NCI-H748 treated with DMSO at 0.1 percent for 48 hours (cell line): ENCODE results near the gene NOC2L.

Source experiments
- DNase-seq: peaks from one replicate; lab custom pipeline; 2025; lab: John Stamatoyannopoulos, UW

NOC2L gene

GRCh38 chr1:929712-930632 lies 29.1 kb downstream of the NOC2L start:
- no peak for DNase-seq

DNA sequence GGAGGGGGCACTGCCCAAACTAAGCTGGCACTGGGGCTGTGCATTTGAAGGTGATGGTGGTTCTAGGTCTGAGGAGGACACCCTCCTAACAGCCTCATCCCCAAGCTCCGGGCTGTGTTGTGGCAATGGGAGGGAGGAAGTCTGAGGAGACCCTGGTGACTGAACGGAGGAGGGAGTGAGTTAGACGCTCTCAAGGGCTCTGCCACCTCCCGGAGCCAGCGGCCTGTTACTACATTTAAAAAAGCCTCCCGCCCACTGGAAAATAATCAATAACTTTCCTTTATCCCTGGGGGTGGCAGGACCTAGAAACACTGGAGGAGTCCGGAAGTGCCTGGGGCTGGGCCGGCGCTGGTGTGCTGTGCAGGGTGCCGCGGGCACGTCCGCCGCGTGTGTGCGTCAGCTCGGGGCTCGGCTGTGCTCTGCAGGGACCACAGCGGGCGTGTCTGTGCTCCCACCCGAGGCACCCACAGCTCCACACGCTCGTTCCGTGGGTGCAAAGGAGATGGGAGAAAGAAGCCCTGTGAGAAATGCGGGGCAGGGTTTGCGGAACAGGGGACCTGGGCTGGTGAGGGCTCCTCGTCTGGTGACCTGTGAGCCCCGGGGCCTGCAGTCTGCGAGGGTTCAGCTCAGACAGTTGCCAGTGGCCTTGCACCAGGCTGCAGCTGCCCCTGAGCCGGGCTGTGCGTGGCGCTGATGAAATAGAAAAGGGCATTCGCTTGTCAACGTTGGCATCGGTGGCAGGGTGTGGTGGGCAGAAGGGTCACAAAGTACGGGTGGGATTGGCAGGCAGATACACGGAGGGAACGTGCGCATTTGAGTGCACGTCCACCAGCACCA lies 30.0 kb downstream of the NOC2L start:
- no peak for DNase-seq

- no peak for DNase-seq
Measured at GRCh38 chr1:927748-928147, 31.3 kb downstream of the NOC2L start.

- DNase-seq, result no peak
Measured at GRCh38 chr1:927234-927633, 31.8 kb downstream of the NOC2L start.

GRCh38 chr1:925561-926421 lies 33.3 kb downstream of the NOC2L start:
- no peak for DNase-seq

- peak; percentile 21 for DNase-seq
Measured at GRCh38 chr1:924656-925560, 34.1 kb downstream of the NOC2L start.

DNA sequence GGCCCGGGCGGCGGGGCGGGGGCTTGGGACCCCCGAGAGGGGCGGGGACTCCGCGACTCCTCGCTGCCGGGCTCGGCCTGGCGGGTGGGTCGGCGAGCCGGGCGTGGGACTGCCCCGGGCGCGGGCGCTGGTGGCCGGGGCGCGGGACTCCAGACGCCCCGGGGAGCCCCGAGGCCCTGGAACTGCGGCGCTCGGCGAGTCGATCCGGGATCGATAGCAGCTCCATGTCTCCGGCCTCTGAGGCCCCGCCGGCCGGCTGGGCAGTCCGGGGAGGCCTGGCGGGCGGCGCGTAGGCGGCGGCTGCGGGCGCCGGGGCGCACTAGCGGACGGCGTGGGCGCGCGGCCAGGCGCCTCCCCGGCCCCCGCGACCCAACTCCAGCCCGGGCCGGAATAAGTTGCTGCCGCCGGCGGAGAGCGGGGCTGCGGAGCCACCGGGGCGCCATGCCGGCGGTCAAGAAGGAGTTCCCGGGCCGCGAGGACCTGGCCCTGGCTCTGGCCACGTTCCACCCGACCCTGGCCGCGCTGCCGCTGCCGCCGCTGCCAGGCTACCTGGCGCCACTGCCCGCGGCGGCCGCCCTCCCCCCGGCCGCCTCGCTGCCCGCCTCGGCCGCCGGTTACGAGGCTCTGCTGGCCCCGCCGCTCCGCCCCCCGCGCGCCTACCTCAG lies 34.9 kb downstream of the NOC2L start:
- DNase-seq, result no peak

- no peak for DNase-seq
Measured at GRCh38 chr1:923131-923990, 35.7 kb downstream of the NOC2L start, which contains the start of gene SAMD11. SAMD11 (plus strand) TSS chr1:923923; CDS start chr1:924432, 509 bp downstream.

GRCh38 chr1:921011-921837 lies 37.8 kb downstream of the NOC2L start:
- DNase-seq, result peak; percentile 19

- no peak for DNase-seq
Measured at GRCh38 chr1:920521-920920, 38.5 kb downstream of the NOC2L start.

- DNase-seq, result no peak
Measured at GRCh38 chr1:920010-920409, 39.0 kb downstream of the NOC2L start.

- DNase-seq, result no peak
Measured at GRCh38 chr1:919271-919872, 39.7 kb downstream of the NOC2L start.

DNA sequence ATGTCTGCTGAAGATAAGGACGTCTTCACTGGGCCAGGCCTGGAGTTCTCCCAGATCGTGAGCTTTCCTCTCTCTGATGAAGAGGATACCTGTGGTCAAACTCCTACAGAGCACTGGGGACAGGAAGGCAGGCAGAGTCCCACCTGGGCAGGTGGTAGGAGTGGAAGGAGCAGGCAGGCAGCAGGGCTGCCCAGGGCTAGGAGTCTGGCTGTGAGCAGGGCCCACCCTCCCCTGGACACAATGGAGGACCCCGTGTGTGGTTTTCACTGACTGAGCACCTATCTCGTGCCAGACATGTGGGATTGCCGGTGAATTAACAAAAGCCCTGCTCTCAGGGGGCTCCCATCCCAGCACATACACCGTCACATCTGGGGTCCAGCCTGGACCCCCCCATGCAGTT lies 40.2 kb downstream of the NOC2L start:
- DNase-seq, result no peak

- no peak for DNase-seq
Measured at GRCh38 chr1:918353-918752, 40.7 kb downstream of the NOC2L start.

DNA sequence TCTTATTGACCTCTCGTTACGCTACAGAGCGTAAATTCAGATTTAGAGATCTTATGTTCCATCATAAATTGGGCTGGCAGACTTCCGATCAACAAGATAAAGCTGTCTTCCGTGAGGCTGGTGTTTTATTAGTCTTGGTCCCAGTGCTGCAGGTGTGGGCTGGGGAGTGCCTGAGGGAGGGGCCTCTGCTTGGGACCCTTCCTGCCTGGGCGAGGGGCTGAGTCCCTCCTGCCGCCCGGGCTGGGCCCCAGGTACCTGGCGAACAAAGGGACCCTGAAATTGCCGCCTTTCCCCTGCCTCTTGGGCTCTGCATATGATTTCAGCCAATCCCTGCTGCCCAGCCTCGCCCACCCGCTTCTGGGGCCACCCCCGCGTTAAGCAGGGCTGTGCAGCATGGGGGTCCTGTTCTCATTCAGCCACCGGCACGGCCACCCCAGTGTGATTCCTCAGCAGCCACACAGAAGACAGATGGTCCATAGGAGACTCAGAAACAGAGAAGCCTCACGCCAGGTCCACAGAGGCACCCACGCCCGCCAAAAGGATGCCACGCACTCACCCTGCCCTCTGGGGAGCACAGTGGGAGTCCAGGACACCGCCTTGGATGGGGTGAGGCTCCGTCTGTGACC lies 41.5 kb downstream of the NOC2L start:
- DNase-seq, result no peak

DNA sequence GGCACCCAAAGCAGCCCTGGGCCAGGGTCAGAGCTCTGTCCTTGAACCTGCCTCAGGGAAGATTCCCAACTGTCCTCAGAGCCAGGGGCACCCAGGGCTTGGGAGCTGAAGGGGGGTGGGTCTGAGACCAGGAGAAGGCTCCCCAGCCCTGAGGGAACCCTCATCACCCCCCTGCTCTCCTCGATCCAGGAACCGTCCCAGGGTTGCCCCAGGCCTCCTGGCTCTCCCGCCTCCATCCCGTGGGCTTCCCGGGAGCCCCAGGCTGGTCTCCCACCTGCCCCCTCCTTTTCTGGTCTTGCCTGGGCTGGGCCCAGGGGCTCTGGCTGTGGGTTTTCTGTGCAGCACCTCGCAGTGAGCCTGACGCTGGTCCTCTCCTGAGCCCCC lies 42.0 kb downstream of the NOC2L start:
- DNase-seq, result no peak
